GM19328 (cell line): ENCODE measurements around the gene ECM1.

Experiments used
- ATAC-seq: cut with Tn5 transposase; IDR thresholded peaks from one replicate; pipeline ENCODE4 v1.9.1; 2021; ENCODE audit warnings: mild to moderate bottlenecking, moderate library complexity; ENCODE audit not compliant: unreplicated experiment

Gene ECM1

GRCh38 chr1:150511985-150512660, 4.2 kb downstream of the ECM1 start:
- no peak for ATAC-seq

- ATAC-seq: no peak
Observed at GRCh38 chr1:150512846-150513245, 4.9 kb downstream of the ECM1 start.

- no peak for ATAC-seq
Observed at GRCh38 chr1:150513351-150513791, 5.5 kb downstream of the ECM1 start.

- ATAC-seq: no peak
Observed at GRCh38 chr1:150514260-150514659, 6.4 kb downstream of the ECM1 start.

- ATAC-seq: no peak
Observed at GRCh38 chr1:150514913-150515327, 7.0 kb downstream of the ECM1 start.

- peak; percentile 96 for ATAC-seq
Observed at GRCh38 chr1:150515328-150516049, 7.6 kb downstream of the ECM1 start, which contains the start of gene FALEC. FALEC (plus strand) TSS chr1:150515752.

GRCh38 chr1:150516050-150516591, 8.2 kb downstream of the ECM1 start:
- no peak for ATAC-seq

GRCh38 chr1:150516616-150517015, 8.7 kb downstream of the ECM1 start:
- ATAC-seq: no peak

GRCh38 chr1:150521196-150521968, 13.5 kb downstream of the ECM1 start:
- ATAC-seq: no peak

- ATAC-seq: no peak
Observed at GRCh38 chr1:150525348-150525747, 17.4 kb downstream of the ECM1 start.

GRCh38 chr1:150528196-150528595, 20.3 kb downstream of the ECM1 start:
- ATAC-seq: no peak

GRCh38 chr1:150529017-150529416, 21.1 kb downstream of the ECM1 start:
- no peak for ATAC-seq

- ATAC-seq: no peak
Observed at GRCh38 chr1:150530491-150531159, 22.7 kb downstream of the ECM1 start.

- ATAC-seq: no peak
Observed at GRCh38 chr1:150532860-150533259, 25.0 kb downstream of the ECM1 start.

- ATAC-seq: no peak
Observed at GRCh38 chr1:150534002-150534401, 26.1 kb downstream of the ECM1 start.

GRCh38 chr1:150535511-150536287, 27.8 kb downstream of the ECM1 start:
- ATAC-seq: no peak

GRCh38 chr1:150536836-150537731, 29.2 kb downstream of the ECM1 start:
- ATAC-seq: no peak

GRCh38 chr1:150537732-150538684, 30.1 kb downstream of the ECM1 start:
- no peak for ATAC-seq
